Activated CD8-positive, alpha-beta memory T cell treated with anti-CD3 and anti-CD28 coated beads, Interleukin-2, amount 50 U/mL, for 1 hour (primary cell): ENCODE measurements around the gene JARID2.
"Not testable (repeated sequence)": the region's sequence is repeated elsewhere in the genome, so short reads cannot be mapped to it uniquely, and the experiment has no call there.

Experiments
- DNase-seq: peaks from one replicate; pipeline ENCODE4 v3.0.0-alpha.2; 2020; ENCODE audit errors: extremely low read depth

The JARID2 gene

GRCh38 chr6:15539722-15540270 lies 293.9 kb downstream of the JARID2 start:
- DNase-seq, result no peak

GRCh38 chr6:15543332-15543917 lies 297.6 kb downstream of the JARID2 start:
- DNase-seq, result not testable (repeated sequence)

- DNase-seq, result no peak
These were observed 298.5 kb downstream of the JARID2 start for GRCh38 chr6:15544321-15544900.

- DNase-seq, result no peak
These were observed 300.7 kb downstream of the JARID2 start for GRCh38 chr6:15546591-15546990.

GRCh38 chr6:15547400-15547799 lies 301.5 kb downstream of the JARID2 start:
- DNase-seq, result no peak

- DNase-seq, result no peak
These were observed 303.5 kb downstream of the JARID2 start for GRCh38 chr6:15549371-15549770.

- DNase-seq, result no peak
These were observed 304.8 kb downstream of the JARID2 start for GRCh38 chr6:15550546-15551123.

- no peak for DNase-seq
These were observed 305.4 kb downstream of the JARID2 start for GRCh38 chr6:15551262-15551661.

- DNase-seq, result no peak
These were observed 305.9 kb downstream of the JARID2 start for GRCh38 chr6:15551798-15552197.

- no peak for DNase-seq
These were observed 307.2 kb downstream of the JARID2 start for GRCh38 chr6:15553031-15553430.

- DNase-seq, result no peak
These were observed 307.9 kb downstream of the JARID2 start for GRCh38 chr6:15553736-15554294.

GRCh38 chr6:15554728-15555100 lies 308.8 kb downstream of the JARID2 start:
- DNase-seq, result no peak

- DNase-seq, result no peak
These were observed 309.5 kb downstream of the JARID2 start for GRCh38 chr6:15555101-15556038.

- DNase-seq, result no peak
These were observed 310.8 kb downstream of the JARID2 start for GRCh38 chr6:15556711-15557110.

GRCh38 chr6:15557174-15557573 lies 311.3 kb downstream of the JARID2 start:
- DNase-seq, result no peak

GRCh38 chr6:15560713-15561112 lies 314.8 kb downstream of the JARID2 start:
- DNase-seq, result no peak

GRCh38 chr6:15561447-15562199 lies 315.8 kb downstream of the JARID2 start:
- DNase-seq, result no peak

- no peak for DNase-seq
These were observed 317.1 kb downstream of the JARID2 start for GRCh38 chr6:15562977-15563376.

GRCh38 chr6:15569035-15569995 lies 323.4 kb downstream of the JARID2 start:
- no peak for DNase-seq

- DNase-seq, result no peak
These were observed 324.3 kb downstream of the JARID2 start for GRCh38 chr6:15570171-15570570.
